Activated naive CD4-positive, alpha-beta T cell treated with anti-CD3 and anti-CD28 coated beads, Interleukin-2, amount 10 ng/mL, durations not matched to agents 7 days and 5 days (primary cell): ENCODE data around the gene XPR1.
"Not testable (repeated sequence)": the region's sequence is repeated elsewhere in the genome, so short reads cannot be mapped to it uniquely, and the experiment has no call there.

Experiments used
- CTCF ChIA-PET: fragments of 350-600 bp; sonication (Branson Sonifier 250); formaldehyde crosslinking; loops from one replicate; lab custom pipeline; 2021; ENCODE audit warnings: antibody characterized with exemption; lab: Charles Lee
- DNase-seq: peaks from one replicate; pipeline ENCODE4 v3.0.0-alpha.2; 2020
- H3K27ac Mint-ChIP-seq: one replicate; pipeline ENCODE4 v1.8.0; 2021; ENCODE audit warnings: mild to moderate bottlenecking, moderate library complexity, mixed read lengths
- H3K27me3 Mint-ChIP-seq: one replicate; pipeline ENCODE4 v1.8.0; 2021; ENCODE audit warnings: mild to moderate bottlenecking, mixed read lengths
- H3K36me3 Mint-ChIP-seq: one replicate; pipeline ENCODE4 v1.8.0; 2021; ENCODE audit warnings: mixed read lengths
- H3K4me1 Mint-ChIP-seq: one replicate; pipeline ENCODE4 v1.8.0; 2021; ENCODE audit warnings: mixed read lengths
- H3K4me3 Mint-ChIP-seq: one replicate; pipeline ENCODE4 v1.8.0; 2021; ENCODE audit warnings: mild to moderate bottlenecking, moderate library complexity, mixed read lengths
- H3K9me3 Mint-ChIP-seq: one replicate; pipeline ENCODE4 v1.8.0; 2021; ENCODE audit warnings: mixed read lengths

XPR1 gene

GRCh38 chr1:180683117-180683516 lies 51.3 kb downstream of the XPR1 start:
- not testable (repeated sequence) for H3K4me3 Mint-ChIP-seq, H3K4me1 Mint-ChIP-seq, H3K27ac Mint-ChIP-seq, DNase-seq, H3K27me3 Mint-ChIP-seq, H3K9me3 Mint-ChIP-seq
- peaks cover 18% of the 10 kb centered on the region for H3K36me3 Mint-ChIP-seq
- CTCF ChIA-PET, result interaction anchor here (1.2 kb wide), 1 partner anchor 21 kb away, joined by 3 read pairs; no protein-coding TSS in a partner anchor

- Mint-ChIP-seq H3K4me1 (peaks cover 5% of the 10 kb centered on the region), H3K4me3 (no peak overlapping the region), H3K9me3 (peaks cover 6% of the 10 kb centered on the region), H3K27ac (no peak overlapping the region), H3K36me3 (peaks cover 4% of the 10 kb centered on the region), H3K27me3 (no peaks in the 10 kb centered on the region)
- CTCF ChIA-PET, result no interaction called here
- no peak for DNase-seq
These were observed 59.6 kb downstream of the XPR1 start for GRCh38 chr1:180691322-180691913.

- CTCF ChIA-PET, result interaction anchor here (0.7 kb wide), 1 partner anchor 108 kb away, joined by 3 read pairs; no protein-coding TSS in a partner anchor
- H3K27ac Mint-ChIP-seq, result no peak overlapping the region
- DNase-seq, result no peak
- H3K36me3 Mint-ChIP-seq, result peaks cover 11% of the 10 kb centered on the region
- no peak overlapping the region for H3K4me3 Mint-ChIP-seq
- no peaks in the 10 kb centered on the region for H3K27me3 Mint-ChIP-seq
- H3K4me1 Mint-ChIP-seq, result peaks cover 5% of the 10 kb centered on the region
- H3K9me3 Mint-ChIP-seq, result peaks cover 22% of the 10 kb centered on the region
These were observed 61.9 kb downstream of the XPR1 start for GRCh38 chr1:180693564-180694244.

GRCh38 chr1:180695282-180695681 lies 63.5 kb downstream of the XPR1 start:
- CTCF ChIA-PET, result no interaction called here
- peaks cover 25% of the 10 kb centered on the region for H3K9me3 Mint-ChIP-seq
- no peak overlapping the region for H3K27ac Mint-ChIP-seq
- H3K4me3 Mint-ChIP-seq, result no peak overlapping the region
- peaks cover 5% of the 10 kb centered on the region for H3K4me1 Mint-ChIP-seq
- H3K36me3 Mint-ChIP-seq, result peaks cover 13% of the 10 kb centered on the region
- no peaks in the 10 kb centered on the region for H3K27me3 Mint-ChIP-seq
- no peak for DNase-seq

GRCh38 chr1:180696361-180696760 lies 64.5 kb downstream of the XPR1 start:
- Mint-ChIP-seq H3K27me3 (no peaks in the 10 kb centered on the region), H3K4me3 (no peak overlapping the region), H3K4me1 (peaks cover 5% of the 10 kb centered on the region), H3K27ac (no peak overlapping the region), H3K9me3 (peaks cover 25% of the 10 kb centered on the region), H3K36me3 (peaks cover 13% of the 10 kb centered on the region)
- CTCF ChIA-PET, result no interaction called here
- DNase-seq, result no peak

GRCh38 chr1:180698580-180698979 lies 66.8 kb downstream of the XPR1 start:
- CTCF ChIA-PET, result no interaction called here

GRCh38 chr1:180702376-180702775 lies 70.6 kb downstream of the XPR1 start:
- CTCF ChIA-PET, H3K4me1 Mint-ChIP-seq, DNase-seq, H3K27ac Mint-ChIP-seq, H3K4me3 Mint-ChIP-seq, H3K27me3 Mint-ChIP-seq, H3K36me3 Mint-ChIP-seq: not testable (repeated sequence)
- peaks cover 23% of the 10 kb centered on the region for H3K9me3 Mint-ChIP-seq

More at GRCh38 chr1:180698580-180698979, 66.8 kb downstream of the XPR1 start:
- Mint-ChIP-seq H3K9me3 (peaks cover 35% of the 10 kb centered on the region), H3K27me3 (no peaks in the 10 kb centered on the region), H3K27ac (no peak overlapping the region), H3K4me3 (no peak overlapping the region), H3K36me3 (peaks cover 14% of the 10 kb centered on the region), H3K4me1 (no peaks in the 10 kb centered on the region)
- no peak for DNase-seq

GRCh38 chr1:180710746-180711145 lies 78.9 kb downstream of the XPR1 start:
- H3K4me1 Mint-ChIP-seq, DNase-seq, CTCF ChIA-PET, H3K27me3 Mint-ChIP-seq, H3K36me3 Mint-ChIP-seq, H3K4me3 Mint-ChIP-seq, H3K27ac Mint-ChIP-seq: not testable (repeated sequence)
- peaks cover 15% of the 10 kb centered on the region for H3K9me3 Mint-ChIP-seq

- CTCF ChIA-PET, H3K36me3 Mint-ChIP-seq, H3K4me3 Mint-ChIP-seq, H3K27ac Mint-ChIP-seq, H3K27me3 Mint-ChIP-seq, H3K4me1 Mint-ChIP-seq, DNase-seq: not testable (repeated sequence)
- H3K9me3 Mint-ChIP-seq, result peaks cover 15% of the 10 kb centered on the region
These were observed 79.4 kb downstream of the XPR1 start for GRCh38 chr1:180711260-180711659.

GRCh38 chr1:180720753-180721152 lies 88.9 kb downstream of the XPR1 start:
- H3K9me3 Mint-ChIP-seq, result peaks cover 2% of the 10 kb centered on the region
- no peak for DNase-seq
- CTCF ChIA-PET, result interaction anchor here (0.7 kb wide), 1 partner anchor 196 kb away, joined by 3 read pairs; no protein-coding TSS in a partner anchor
- no peaks in the 10 kb centered on the region for H3K4me1 Mint-ChIP-seq
- no peak overlapping the region for H3K27ac Mint-ChIP-seq
- no peaks in the 10 kb centered on the region for H3K36me3 Mint-ChIP-seq
- H3K27me3 Mint-ChIP-seq, result no peaks in the 10 kb centered on the region
- H3K4me3 Mint-ChIP-seq, result no peak overlapping the region

GRCh38 chr1:180722586-180722985 lies 90.8 kb downstream of the XPR1 start:
- Mint-ChIP-seq H3K36me3 (no peaks in the 10 kb centered on the region), H3K9me3 (peaks cover 4% of the 10 kb centered on the region), H3K27me3 (no peaks in the 10 kb centered on the region), H3K4me1 (no peaks in the 10 kb centered on the region), H3K27ac (no peak overlapping the region), H3K4me3 (no peak overlapping the region)
- DNase-seq, result no peak
- CTCF ChIA-PET, result no interaction called here

- H3K4me1 Mint-ChIP-seq, result no peaks in the 10 kb centered on the region
- no peaks in the 10 kb centered on the region for H3K36me3 Mint-ChIP-seq
- CTCF ChIA-PET, result no interaction called here
- DNase-seq, result no peak
- no peak overlapping the region for H3K4me3 Mint-ChIP-seq
- H3K27me3 Mint-ChIP-seq, result no peaks in the 10 kb centered on the region
- no peak overlapping the region for H3K27ac Mint-ChIP-seq
- peaks cover 13% of the 10 kb centered on the region for H3K9me3 Mint-ChIP-seq
These were observed 92.2 kb downstream of the XPR1 start for GRCh38 chr1:180724055-180724454.

- DNase-seq, H3K27me3 Mint-ChIP-seq, H3K4me3 Mint-ChIP-seq, H3K27ac Mint-ChIP-seq, H3K4me1 Mint-ChIP-seq, H3K36me3 Mint-ChIP-seq, CTCF ChIA-PET: not testable (repeated sequence)
- peaks cover 27% of the 10 kb centered on the region for H3K9me3 Mint-ChIP-seq
These were observed 94.2 kb downstream of the XPR1 start for GRCh38 chr1:180726024-180726423.

- H3K4me3 Mint-ChIP-seq, DNase-seq, H3K27me3 Mint-ChIP-seq, H3K4me1 Mint-ChIP-seq, CTCF ChIA-PET, H3K36me3 Mint-ChIP-seq, H3K27ac Mint-ChIP-seq: not testable (repeated sequence)
- H3K9me3 Mint-ChIP-seq, result peaks cover 37% of the 10 kb centered on the region
These were observed 95.9 kb downstream of the XPR1 start for GRCh38 chr1:180727751-180728150.

- Mint-ChIP-seq H3K27ac (no peak overlapping the region), H3K9me3 (peaks cover 44% of the 10 kb centered on the region), H3K27me3 (no peaks in the 10 kb centered on the region), H3K36me3 (peaks cover 8% of the 10 kb centered on the region), H3K4me3 (no peak overlapping the region), H3K4me1 (no peaks in the 10 kb centered on the region)
- no peak for DNase-seq
- CTCF ChIA-PET, result no interaction called here
These were observed 96.8 kb downstream of the XPR1 start for GRCh38 chr1:180728472-180729106.
